ENCODE results near the gene CLASRP.

CLASRP gene

DNA sequence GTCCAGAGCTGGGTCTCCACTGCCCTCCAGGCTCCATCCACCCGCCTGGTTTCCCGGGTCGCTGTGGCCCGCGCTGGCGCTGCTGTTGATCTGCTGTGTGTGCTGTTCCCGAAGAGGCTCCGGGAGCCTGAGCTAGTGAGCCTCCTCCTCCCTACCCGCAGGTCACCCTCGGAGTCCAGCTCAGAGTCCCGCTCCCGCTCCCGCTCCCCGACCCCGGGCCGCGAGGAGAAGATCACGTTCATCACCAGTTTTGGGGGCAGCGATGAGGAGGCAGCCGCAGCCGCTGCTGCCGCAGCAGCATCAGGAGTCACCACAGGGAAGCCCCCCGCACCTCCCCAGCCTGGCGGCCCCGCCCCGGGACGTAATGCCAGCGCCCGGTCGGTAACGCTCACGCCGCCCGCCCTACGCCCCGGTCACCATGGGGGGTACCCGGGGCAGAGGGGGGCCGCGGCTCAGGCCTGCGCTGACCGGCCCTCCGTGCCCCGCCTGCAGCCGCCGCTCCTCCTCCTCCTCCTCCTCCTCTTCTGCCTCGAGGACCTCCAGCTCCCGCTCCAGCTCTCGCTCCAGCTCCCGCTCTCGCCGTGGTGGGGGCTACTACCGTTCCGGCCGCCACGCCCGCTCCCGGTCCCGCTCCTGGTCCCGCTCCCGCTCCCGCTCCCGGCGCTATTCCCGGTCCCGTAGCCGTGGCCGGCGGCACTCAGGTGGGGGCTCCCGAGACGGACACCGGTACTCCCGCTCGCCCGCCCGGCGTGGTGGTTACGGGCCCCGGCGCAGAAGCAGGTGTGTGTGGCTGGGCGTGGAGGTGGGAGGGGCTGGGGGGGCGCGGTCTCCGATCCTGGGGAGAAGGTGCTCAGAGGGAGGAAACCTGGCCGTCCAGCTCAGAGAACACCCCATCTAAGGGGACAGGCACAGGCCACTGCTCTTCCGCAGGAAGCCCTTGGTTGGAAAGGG is 25.3 kb downstream of the CLASRP start:
- DNase-seq = no peak

DNA sequence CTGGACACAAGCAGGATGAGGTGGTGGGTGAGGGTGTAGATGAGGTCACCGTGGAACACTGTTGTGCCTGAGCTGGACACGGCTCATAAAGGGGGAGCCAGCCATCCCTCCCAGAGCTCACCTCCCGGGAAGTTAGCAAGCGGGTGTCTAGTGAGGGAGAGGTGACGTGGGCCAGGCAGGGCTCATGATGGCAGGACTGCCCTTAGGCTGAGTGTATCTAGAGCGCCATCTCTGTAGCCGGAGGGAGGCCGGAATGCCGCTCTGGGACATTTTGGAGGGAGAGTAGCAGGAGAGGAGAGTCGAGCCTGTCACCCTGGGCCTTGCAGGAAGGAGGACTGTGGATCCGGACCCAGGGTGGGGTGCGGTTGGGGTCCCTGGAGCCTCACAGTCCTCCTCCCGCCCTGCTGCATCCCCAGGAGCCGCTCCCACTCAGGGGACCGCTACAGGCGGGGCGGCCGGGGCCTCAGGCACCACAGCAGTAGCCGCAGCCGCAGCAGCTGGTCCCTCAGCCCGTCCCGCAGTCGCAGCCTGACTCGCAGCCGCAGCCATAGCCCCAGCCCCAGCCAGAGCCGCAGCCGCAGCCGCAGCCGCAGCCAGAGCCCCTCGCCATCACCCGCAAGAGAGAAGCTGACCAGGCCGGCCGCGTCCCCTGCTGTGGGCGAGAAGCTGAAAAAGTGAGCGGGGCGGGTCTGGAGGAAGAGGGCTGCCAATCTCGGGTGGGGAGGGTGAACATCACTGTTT is 28.2 kb downstream of the CLASRP start:
- no peak for DNase-seq

DNA sequence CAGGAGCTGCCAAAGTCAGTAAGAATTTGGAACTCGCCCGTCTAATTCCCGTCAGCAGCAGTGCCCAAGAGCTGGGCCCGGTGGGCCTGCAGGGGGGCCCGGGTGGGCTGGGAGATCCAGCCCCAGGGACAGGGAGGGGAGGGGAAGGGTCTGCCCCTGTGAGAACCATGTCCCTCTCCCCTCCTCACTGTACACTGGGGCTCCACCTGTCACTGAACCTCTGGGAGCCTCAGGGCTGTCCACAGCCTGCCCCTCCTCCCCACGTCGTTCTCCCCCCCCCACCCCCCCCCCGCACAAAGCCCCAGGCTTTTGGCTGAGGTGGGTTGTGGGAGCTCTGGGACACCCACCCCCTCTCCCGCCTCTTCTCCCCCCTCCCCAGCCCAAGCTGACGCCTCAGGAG is 29.2 kb downstream of the CLASRP start:
- no peak for DNase-seq

DNA sequence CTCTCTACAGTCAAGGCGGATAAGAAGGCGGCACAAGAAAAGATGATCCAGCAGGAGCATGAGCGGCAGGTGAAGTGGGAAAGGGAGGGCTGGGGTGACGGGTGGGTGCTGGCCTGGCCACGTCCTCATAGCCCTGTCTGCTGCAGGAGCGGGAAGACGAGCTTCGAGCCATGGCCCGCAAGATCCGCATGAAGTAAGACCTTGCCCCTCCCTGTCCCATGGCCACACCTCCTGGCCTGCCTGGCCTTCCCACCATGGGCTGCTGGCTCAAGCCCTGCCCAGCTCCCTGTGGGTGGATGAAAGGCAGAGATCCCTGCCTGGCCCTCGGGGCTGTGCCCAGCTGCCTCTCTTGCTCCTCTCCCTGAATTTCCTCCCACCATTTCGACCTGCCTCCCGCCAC is 30.2 kb downstream of the CLASRP start:
- no peak for DNase-seq

DNA sequence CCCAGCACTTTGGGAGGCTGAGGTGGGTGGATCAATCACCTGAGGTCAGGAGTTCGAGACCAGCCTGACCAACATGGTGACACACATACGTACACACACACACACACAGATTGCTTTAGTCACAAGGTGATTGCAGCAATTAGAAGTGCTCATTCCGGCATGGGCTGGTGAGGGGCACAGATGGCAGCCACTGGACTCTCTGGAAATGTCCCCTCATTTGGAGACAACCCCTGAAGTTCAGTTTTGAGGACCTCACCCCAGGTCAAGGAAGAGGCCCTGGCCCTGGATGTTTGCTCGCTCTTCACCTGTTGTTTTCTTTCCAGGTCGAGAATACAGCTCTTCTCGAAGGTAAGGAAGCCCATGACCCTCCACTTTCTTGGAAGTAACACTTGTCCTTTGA is 31.4 kb downstream of the CLASRP start:
- DNase-seq = no peak

DNA sequence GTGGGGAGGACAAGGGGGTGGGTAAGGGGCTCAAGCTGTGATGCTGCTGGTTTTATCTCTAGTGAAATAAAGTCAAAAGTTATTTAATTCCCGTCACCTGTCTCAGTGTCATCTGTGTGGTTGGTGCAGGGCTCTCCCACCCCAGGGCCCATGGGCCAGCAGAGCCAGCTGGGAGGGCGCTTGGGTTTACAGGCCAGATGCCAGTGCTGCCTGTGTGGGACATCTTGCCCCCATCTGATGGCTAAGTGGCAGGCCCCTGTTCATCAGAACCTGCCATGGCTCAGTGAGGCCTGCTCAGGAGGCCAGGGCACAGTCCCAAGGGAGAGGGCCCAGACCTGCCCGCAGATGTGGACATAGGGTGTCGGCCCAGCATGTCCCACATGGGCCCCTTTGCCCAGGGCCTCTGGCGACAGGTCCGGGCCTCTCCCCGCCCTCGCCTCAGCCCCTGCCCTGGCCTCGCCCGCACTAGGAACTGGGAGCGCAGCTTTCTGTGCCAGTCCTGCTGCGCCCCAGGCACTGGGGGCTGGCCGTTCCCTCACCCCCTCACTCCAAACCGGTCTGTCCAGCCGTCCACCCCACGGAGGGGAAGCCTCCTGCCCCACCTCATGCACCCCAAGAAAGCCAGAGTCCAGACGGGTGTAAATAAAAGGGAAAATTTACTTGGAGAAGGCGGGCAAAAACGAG is 32.2 kb downstream of the CLASRP start:
- DNase-seq = no peak

DNA sequence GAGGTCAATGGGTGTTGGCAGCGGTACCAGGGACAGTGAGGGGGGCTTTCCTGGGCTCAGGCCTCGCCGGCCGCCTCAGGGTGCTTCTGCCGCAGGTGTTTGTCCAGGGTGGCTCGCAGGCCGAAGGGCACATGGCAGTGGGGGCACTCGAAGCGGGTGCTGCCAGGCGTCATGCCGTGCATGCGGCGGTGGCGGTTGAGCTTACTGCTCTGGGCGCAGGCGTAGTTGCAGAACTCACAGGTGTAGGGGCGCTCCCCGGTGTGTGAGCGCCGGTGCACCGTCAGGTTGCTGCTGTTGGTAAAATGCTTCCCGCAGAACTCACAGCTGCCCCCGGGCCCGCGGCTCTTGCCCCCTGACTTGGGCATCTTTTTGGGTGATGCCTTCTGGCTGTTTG is 32.7 kb downstream of the CLASRP start:
- DNase-seq = no peak

DNA sequence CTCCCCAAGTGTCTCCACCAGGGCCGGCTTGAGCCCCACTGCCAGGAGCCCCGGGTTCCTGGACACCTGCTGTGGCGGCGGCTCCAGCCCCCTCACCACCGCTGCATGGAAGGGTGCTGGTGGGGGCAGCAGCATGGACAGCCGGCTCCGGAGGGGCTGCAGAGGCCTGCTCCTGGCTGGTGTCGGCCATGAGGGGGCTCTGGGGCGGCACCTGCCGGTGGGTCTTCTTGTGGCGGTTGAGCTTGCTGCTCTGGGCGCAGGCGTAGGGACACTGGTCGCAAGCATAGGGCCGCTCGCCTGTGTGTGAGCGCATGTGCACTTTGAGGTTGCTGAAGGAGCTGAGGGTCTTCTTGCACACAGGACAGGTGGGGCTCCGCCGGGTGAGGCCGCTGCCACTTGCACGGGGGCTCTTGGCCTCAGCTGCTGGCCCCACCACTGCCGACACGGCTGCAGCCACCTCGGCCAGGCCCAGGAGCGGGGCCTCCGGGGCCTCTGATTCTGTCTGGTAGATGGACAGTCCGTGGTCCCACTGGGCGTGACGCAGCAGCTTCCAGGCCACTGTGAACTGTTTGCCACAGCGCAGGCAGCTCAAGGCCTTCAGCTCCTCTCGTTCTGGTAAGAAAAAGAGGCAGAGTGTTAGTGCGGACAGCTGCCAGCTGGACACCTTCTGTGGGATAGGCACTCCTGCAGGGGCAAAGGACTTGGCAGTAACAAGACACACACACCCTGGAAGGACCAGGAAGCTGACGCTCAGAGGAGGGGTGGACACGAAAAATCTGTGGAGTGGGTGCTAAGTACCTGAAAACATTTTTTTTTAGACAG is 33.3 kb downstream of the CLASRP start:
- no peak for DNase-seq

DNA sequence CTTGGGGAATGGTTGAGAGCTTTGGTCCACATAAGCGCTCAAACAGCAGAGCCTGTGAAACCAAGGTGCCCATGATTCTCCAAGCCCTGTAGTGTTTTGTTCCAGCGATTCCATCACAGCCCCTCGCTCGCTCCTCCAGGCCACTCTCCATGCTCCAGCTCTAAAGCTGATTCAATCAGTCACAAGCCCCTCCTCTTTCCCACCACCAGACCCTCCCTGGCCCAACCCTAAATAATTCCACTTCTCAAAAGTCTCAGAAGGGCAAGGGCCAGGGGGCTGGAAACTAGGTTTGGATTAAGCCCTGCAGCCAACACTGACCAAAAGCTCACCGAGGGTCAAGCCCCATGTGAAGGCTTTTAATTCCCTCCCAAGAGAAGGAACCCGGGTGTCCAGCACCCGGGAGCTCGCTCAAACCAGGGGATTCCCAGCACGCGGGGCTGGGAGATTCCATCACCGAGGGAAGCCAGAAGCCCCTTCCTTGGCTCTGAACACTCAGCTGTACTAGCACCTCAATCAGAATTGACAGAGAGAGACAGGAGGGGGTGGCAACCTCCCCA is 36.0 kb downstream of the CLASRP start:
- no peak for DNase-seq

DNA sequence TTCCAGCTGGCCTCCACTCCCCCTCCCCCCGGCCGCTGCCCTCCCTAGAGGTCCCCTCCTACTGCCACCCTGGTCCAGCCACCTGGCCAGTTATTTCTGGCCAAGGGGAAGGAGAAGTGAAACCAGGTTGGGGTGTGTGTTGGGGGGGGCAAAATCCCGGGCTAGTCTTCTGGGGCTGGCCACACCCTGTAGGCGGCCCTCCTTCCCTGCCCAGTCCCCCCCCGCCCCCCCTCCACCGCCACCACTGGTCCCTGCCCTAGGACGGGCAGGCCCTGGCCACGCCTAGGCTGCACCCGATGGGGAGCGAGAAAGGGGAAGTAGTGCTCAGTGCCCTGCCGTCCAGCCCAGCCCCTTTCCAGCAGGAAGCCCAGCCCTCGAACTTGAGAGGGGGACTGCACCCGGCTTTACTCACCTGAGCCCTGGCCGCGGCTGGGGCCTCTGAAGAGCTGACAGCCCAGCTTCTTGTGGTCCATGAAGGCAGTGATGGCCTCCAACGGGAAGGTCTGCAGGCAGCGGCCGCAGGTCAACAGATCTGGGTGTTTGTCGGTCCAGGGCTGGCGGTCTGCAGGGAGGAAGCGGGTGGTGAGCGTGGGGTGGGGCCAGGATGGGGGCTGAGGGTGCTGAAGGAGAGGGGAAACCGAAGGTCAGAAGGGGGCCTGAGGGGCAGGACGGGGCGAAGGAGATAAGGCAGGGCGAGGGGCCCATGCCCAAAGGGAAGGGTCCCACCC is 36.6 kb downstream of the CLASRP start:
- peak; percentile 72 for DNase-seq

DNA sequence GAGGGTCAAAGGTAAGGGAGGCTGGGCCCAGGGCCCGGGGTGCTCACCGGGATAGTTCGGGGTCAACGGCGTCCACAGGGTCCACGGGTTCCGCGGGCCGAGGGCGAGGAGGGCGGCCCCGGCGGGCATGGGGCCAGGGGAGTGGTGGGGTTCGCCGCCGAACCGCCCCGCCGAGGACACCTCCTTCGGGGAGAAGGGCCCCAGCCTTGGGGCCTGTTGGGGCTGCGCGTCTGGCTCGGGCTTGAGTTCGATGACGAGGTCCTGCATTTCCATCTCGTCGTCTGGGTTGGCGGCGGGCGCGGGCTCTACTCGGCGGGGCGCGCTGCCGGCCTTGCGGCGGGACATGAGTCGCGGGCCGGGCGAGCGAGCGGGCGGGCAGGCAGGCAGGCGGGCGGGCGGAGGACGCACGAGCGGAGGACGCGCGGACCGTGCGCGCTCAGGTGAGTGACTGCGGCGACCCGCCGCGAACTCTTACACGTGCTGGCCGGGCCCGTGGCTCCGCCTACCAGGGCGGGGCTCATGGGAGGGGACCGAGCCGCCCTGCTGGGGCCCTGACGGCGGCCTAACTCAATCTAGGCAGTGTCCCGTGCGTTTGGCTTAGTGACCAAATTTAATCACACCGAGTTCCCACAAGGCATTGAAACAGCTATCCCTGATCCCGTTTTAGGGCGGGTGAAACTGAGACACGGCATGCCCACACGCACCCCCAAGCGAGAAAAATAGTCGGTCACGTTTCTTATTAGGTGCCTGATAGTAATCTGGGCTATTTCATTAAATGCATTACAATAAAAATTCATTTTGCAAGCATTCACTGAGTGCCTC is 37.4 kb downstream of the CLASRP start, which contains the start of gene ZNF296:
Gene ZNF296, minus strand, starts transcription at position 450 of the 822 bp plus-strand sequence. Its CDS starts 105 bp downstream, at position 345.
- DNase-seq = peak; percentile 89

DNA sequence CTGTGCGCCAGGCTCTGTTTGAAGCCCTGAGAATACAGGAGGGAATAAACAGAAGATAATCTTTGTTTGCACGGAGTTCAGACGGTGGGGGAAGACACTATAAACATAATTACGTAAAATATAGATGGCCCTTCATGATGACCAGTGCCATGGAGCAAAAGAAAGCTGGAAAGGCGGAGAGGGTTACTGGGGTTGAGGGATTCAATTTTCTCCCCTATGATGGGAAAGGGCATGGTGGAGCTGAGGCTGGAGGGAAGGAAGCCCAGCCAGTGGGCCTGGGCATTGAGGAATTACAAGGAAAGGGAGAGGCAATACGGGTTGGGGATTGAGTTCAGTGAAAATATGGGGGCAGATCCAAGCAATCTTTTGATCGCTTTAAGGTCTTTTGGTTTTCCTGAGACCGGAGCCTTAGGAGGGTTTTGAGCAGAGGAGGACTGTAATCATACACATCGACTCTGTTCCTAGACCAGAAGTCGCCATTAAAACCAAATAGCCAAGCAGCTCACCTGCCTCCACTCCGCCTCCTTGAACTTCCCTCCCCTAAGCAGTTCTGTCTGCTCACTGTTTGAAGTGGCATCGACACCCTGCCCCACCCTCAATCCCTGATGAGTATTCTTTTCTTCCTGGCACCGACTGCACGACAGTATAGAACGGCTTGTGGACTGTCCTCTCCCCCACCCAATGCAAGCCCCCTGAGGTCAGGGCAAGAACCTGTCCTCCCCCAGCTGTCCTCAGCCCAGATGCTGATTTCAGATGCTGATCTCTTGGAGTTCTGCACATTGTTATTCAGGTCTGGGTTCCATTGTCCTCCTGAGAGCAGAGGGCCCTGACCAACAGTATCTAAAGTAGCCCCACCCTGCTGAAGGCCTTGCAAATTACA is 38.2 kb downstream of the CLASRP start:
- DNase-seq = no peak

DNA sequence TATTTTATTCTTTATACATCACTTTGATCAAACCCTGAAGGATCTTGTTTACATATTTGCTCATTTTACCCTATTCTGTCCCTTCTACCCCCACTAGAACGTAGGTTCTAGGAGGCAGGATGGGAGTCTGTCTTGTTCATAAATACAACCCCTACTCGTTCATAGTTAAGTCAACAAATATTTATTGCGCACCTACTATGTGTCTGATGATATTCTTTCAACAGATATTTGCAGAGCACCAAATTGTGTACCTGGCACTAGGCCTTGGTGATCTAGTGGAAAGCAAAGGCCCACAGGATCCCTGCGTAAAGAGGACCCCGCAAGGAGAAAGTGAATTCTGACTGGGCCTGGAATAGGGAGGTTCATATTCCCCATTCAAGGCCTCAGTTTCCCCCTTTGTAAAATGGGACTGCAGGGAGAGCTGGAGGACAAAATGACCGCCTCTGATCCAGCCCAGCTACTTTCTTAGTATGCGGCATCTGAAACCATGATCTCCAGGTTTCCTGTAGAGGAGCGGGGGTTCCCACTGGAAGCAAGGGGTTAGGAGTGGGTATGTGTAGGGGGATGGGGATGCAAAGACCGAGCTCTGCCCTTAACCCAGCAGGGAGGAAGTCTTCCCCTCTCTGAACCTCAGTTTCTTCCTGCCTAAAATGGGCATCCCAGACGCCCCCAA is 39.7 kb downstream of the CLASRP start:
- no peak for DNase-seq

DNA sequence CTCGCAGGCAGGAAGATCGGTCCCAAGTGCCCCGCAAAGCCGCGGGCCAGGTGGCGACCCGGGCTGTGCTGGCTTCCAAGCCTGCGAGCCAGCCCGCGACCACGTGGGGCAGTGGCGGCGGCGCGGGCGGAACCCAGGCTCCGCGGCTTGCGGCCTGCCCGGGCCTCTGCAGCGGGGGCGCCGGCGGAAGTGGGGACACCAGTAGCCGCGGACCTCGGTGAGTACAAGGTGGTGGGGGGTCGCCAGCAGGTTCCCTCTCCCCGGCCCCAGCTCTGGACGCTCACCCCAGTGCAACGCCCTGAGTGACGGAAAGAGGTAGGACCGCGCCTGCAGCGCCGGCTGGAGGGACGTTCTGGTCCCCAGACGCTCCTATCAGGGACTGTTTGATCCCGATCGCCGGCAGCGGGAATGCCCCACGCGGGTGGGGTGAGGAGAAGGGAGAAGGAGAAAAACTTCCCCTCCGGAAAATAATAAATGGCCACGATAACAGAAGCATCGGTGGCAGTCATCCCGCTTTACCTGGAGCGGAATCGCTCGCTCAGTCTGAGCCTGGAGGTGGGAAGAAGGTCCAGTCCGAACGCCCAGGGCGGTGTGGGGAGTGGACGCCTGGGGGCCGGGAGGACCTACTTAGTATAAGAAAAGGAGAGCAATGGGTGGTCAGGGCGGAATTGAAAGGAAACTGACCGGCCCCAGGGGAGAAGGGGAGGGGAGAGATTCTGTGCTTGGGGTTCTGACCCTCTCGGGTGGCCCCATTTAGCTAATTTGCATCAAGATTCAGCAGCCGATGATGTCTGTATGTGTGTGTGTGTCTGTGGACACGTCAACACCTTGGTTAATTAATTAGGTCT is 40.4 kb downstream of the CLASRP start, which contains the start of gene GEMIN7:
Gene GEMIN7, plus strand, starts transcription at position 198 of the 848 bp plus-strand sequence. CDS start 10,855 bp downstream, outside the sequence.
- peak; percentile 94 for DNase-seq

DNA sequence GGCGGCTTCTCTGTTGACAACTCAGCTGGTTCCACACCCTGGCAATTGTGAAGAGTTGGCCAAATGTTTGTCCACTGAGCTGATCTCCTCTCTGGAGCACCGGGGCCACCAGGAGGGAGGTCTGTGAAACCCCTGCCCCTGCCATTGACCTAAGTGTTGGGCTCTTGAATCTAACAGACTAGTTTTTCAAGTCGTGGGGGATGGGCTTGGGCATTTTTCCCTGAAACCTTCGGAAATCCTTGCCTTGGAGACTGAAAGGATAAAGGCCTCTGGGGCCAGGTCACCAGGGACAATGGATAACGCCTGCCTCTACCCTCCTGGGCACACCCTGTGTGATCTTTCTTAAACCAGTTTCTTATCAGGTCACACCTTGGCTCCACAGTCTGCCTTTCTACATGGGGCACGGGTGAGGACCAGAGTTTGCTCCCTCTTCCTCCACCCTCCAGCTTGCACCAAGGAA is 41.1 kb downstream of the CLASRP start:
- DNase-seq = no peak

DNA sequence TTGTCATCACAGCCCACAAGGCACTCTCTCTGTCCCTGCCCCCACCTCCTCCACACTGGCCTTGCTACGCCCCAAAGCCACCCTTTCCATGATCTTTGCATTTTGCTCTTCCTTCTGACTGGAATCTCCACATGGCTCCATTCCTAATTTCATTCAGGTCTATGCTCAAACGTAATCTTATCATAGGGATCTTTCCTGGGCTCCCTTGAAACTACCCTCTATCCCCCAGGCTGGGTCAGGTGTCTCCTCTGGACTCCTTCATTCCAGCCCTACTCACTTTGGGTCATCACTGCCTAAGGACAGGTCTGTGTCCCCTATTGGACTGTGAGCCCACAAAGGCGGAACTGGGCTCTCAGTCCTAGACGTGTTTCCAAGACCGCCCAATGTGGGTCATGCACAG is 43.3 kb downstream of the CLASRP start:
- no peak for DNase-seq

DNA sequence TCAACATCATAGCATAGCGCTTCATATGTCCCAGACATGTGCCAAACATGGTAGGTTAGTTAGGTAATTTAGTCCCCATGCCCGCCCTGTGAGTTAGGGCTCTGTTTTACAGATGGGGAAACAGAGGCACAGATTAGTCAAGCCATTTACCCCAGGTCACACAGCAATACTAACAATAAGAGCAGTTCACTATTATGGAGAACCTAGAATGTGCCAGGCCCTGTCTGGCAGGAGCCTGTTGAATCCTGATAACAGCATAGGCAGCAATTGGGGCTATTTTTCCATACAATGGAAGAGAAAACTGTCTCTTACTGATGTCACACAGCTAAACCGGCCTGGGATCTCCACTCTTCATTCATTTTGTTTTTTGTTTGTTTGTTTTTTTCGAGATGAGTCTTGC is 47.6 kb downstream of the CLASRP start:
- no peak for DNase-seq

DNA sequence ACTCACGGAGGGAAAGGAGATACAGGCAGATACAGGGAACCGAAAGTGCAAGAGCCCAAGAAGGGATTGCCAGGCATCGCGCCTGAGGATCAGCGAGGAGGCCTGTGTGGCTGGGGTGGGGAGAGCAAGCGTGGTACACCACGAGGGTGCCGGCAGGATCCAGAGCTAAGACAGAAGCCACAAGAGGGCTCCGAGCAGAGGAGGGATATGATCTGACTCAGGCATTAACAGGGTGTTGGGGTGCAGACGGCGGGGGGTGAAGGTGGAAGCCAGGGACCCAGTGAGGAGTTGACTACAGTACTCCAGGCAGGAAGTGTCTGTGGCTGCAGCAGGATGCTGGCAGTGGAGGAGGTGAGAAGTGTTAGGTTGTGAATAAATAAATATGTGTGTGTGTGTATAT is 48.7 kb downstream of the CLASRP start:
- peak; percentile 69 for DNase-seq

Data from activated CD8-positive, alpha-beta memory T cell treated with anti-CD3 and anti-CD28 coated beads, Interleukin-2, amount 50 U/mL, for 48 hours (primary cell).